PC-3 (cell line): ENCODE measurements around the gene WDR27. TPM values are rescaled to one million over a fixed set of nuclear protein-coding genes. Genes with fewer than 3 reads are reported as not detected.

Source experiments
- ATAC-seq: fragments of 200-7000 bp; cut with Tn5 transposase; 2 replicates; pipeline ENCODE4 v1.9.1; 2020; ENCODE audit warnings: mild to moderate bottlenecking, moderate library complexity
- BruUV-seq: library from RNA; stranded (reverse); fragments of 400-500 nt; replicated peaks from 2 replicates; lab custom pipeline; 2021; lab: Mats Ljungman, UMichigan
- CTCF ChIA-PET: fragments of 300-600 bp; sonication (Branson Sonifier 250); formaldehyde crosslinking; loops from one replicate; lab custom pipeline; 2022; ENCODE audit warnings: antibody characterized with exemption; lab: Charles Lee
- POLR2A ChIA-PET: fragments of 300-600 bp; sonication (Branson Sonifier 250); formaldehyde crosslinking; loops from one replicate; lab custom pipeline; 2022; ENCODE audit warnings: antibody characterized with exemption; ENCODE audit not compliant: unreplicated experiment; lab: Charles Lee
- DNase-seq: peaks from one replicate; pipeline ENCODE4 v3.0.0-alpha.2; 2015
- H2AFZ ChIP-seq: fragments of 300-600 bp; sonication (generic); 2 replicates; pipeline ENCODE4 v1.6.0; 2016; ENCODE audit warnings: antibody characterized with exemption, low read length
- H3F3A ChIP-seq: fragments of 300-600 bp; sonication (generic); one replicate; pipeline ENCODE4 v1.6.0; 2017; ENCODE audit warnings: antibody characterized with exemption, low read length, control low read depth, mild to moderate bottlenecking; ENCODE audit not compliant: unreplicated experiment
- H3K27ac ChIP-seq: fragments of 300-600 bp; sonication (generic); 2 replicates; pipeline ENCODE4 v1.5.1; 2016; ENCODE audit warnings: mild to moderate bottlenecking, low read length
- H3K27me3 ChIP-seq: fragments of 300-600 bp; sonication (generic); 2 replicates; pipeline ENCODE4 v1.6.1; 2016; ENCODE audit warnings: low read length, mixed read lengths
- H3K36me3 ChIP-seq: fragments of 300-600 bp; sonication (generic); 2 replicates; pipeline ENCODE4 v1.6.1; 2016; ENCODE audit warnings: low read depth, mixed run types, low read length, mixed read lengths
- H3K4me1 ChIP-seq: fragments of 300-600 bp; sonication (generic); 2 replicates; pipeline ENCODE4 v1.5.1; 2016; ENCODE audit warnings: low read length; ENCODE audit not compliant: insufficient read depth
- H3K4me2 ChIP-seq: fragments of 300-600 bp; sonication (generic); 2 replicates; pipeline ENCODE4 v1.6.0; 2016; ENCODE audit warnings: low read length
- H3K4me3 ChIP-seq: fragments of 300-600 bp; sonication (generic); 2 replicates; pipeline ENCODE4 v1.5.1; 2016; ENCODE audit warnings: mild to moderate bottlenecking, low read length, mixed read lengths
- H3K79me2 ChIP-seq: fragments of 300-600 bp; sonication (generic); 2 replicates; pipeline ENCODE4 v1.6.1; 2017; ENCODE audit warnings: low read length, mixed read lengths
- H3K9ac ChIP-seq: fragments of 300-600 bp; sonication (generic); 2 replicates; pipeline ENCODE4 v1.6.0; 2016; ENCODE audit warnings: mild to moderate bottlenecking, low read length
- H3K9me2 ChIP-seq: fragments of 300-600 bp; sonication (generic); replicated peaks from 2 replicates; pipeline ENCODE4 v1.6.1; 2016; ENCODE audit warnings: mixed run types, low read length, mixed read lengths
- H3K9me3 ChIP-seq: fragments of 300-600 bp; sonication (generic); 2 replicates; pipeline ENCODE4 v1.6.1; 2016; ENCODE audit warnings: low read length, mixed read lengths
- H4K20me1 ChIP-seq: fragments of 300-600 bp; sonication (generic); 2 replicates; pipeline ENCODE4 v1.6.1; 2016; ENCODE audit warnings: low read length, mixed read lengths
- EZH2 ChIP-seq: fragments of 300-600 bp; sonication (generic); IDR thresholded peaks from one replicate; pipeline ENCODE4 v1.6.1; 2017; ENCODE audit warnings: antibody characterized with exemption, mild to moderate bottlenecking, low read length; ENCODE audit not compliant: unreplicated experiment
- EZH2phosphoT487 ChIP-seq: fragments of 300-600 bp; sonication (generic); IDR thresholded peaks from 2 replicates; pipeline ENCODE4 v1.6.1; 2018; ENCODE audit warnings: mild to moderate bottlenecking, antibody characterized with exemption, low read length, borderline replicate concordance
- intact Hi-C: fragments of 100-400 bp; cut with micrococcal nuclease; formaldehyde crosslinking; loops from 2 replicates; pipeline ENCODE4 v1.9.0; 2023
- total RNA-seq: library from RNA; depleted of rRNA; stranded (reverse); fragments of >200 nt; gene quantifications from 2 replicates; pipeline ENCODE4 v1.2.3, GENCODE V29; 2014
- TF ChIP-seq, protein P1 (sequence below): fragments of 300-600 bp; sonication (generic); conservative IDR thresholded peaks from 2 replicates; pipeline ENCODE4 v1.5.1; 2017; ENCODE audit warnings: antibody characterized with exemption, low read depth, mild to moderate bottlenecking, low read length

WDR27 gene
- total RNA-seq, 1 experiment from 2014 or later, result 20.0 TPM

GRCh38 chr6:169454204-169454871 lies 247.5 kb downstream of the WDR27 start:
- intact Hi-C loops, result no loop called here
- no peaks in the 10 kb centered on the region for H3F3A ChIP-seq
- H3K27ac ChIP-seq, result no peak overlapping the region
- H3K4me2 ChIP-seq, result no peak overlapping the region
- peaks cover 13% of the 10 kb centered on the region; the same call in 1 of the 2 replicates for H3K27me3 ChIP-seq
- H3K36me3 ChIP-seq, result no peaks in the 10 kb centered on the region
- TF ChIP-seq EZH2phosphoT487, result no peak
- TF ChIP-seq EZH2, result no peak
- TF ChIP-seq, protein P1, sequence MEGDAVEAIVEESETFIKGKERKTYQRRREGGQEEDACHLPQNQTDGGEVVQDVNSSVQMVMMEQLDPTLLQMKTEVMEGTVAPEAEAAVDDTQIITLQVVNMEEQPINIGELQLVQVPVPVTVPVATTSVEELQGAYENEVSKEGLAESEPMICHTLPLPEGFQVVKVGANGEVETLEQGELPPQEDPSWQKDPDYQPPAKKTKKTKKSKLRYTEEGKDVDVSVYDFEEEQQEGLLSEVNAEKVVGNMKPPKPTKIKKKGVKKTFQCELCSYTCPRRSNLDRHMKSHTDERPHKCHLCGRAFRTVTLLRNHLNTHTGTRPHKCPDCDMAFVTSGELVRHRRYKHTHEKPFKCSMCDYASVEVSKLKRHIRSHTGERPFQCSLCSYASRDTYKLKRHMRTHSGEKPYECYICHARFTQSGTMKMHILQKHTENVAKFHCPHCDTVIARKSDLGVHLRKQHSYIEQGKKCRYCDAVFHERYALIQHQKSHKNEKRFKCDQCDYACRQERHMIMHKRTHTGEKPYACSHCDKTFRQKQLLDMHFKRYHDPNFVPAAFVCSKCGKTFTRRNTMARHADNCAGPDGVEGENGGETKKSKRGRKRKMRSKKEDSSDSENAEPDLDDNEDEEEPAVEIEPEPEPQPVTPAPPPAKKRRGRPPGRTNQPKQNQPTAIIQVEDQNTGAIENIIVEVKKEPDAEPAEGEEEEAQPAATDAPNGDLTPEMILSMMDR, result no peak
- no peak overlapping the region for H3K4me3 ChIP-seq
- no peak overlapping the region for H3K9ac ChIP-seq
- no peak overlapping the region for H2AFZ ChIP-seq
- no peaks in the 10 kb centered on the region for H3K79me2 ChIP-seq
- BruUV-seq, result no TSS peak
- ChIA-PET CTCF (no interaction called here), POLR2A (no interaction called here)
- no peaks in the 10 kb centered on the region for H4K20me1 ChIP-seq
- no peaks in the 10 kb centered on the region for H3K4me1 ChIP-seq
- no peaks in the 10 kb centered on the region for H3K9me2 ChIP-seq
- DNase-seq, result no peak
- H3K9me3 ChIP-seq, result no peaks in the 10 kb centered on the region
- no peak for ATAC-seq

DNA sequence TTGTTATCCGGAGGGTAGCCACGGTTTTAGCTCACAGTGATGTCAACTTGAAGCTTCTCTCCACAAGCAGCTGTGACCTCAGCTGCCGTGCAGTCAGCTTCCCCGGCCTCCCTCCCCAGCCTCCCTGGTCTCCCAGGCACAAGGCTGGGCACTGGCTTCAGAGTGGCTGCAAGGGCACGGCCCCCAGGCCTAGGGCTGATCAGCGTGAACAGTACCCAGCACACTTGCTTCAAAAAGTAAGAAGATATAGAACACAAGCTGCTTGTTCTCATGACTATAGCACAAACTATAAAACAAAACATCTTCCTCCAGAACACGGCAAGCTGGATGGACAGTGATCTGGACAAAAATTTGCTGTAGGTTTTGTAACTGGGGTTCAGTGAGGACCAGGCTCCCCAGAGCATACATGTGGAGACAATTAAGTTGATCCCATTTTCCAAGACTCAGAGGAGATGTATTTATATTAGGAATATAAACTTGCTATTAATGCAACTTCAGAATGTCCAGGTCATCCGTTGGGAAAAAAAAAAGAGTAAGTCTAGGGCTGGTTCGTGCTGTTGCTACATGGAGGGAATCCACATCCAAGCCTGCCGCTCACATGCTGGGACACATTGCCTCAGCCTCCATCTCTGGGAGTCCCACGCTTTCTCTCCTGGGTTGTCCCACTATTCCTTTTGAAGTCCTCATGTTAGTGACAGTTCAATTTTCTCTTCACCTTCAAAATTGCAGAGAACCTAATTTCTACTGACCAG lies 248.8 kb downstream of the WDR27 start:
- ATAC-seq (no peak), DNase-seq (no peak)
- H3K79me2 ChIP-seq, result no peaks in the 10 kb centered on the region
- H3K9me2 ChIP-seq, result no peaks in the 10 kb centered on the region
- H3K27ac ChIP-seq, result no peak overlapping the region
- TF ChIP-seq EZH2 (no peak), EZH2phosphoT487 (no peak)
- TF ChIP-seq, protein P1, result no peak
- no peak overlapping the region for H3K9ac ChIP-seq
- no peak overlapping the region for H3K4me3 ChIP-seq
- H3K4me2 ChIP-seq, result no peak overlapping the region
- H3K36me3 ChIP-seq, result no peaks in the 10 kb centered on the region
- POLR2A ChIA-PET, result no interaction called here
- H3K27me3 ChIP-seq, result peaks cover 13% of the 10 kb centered on the region; the same call in 1 of the 2 replicates
- H2AFZ ChIP-seq, result no peak overlapping the region
- CTCF ChIA-PET, result no interaction called here
- intact Hi-C loops, result no loop called here
- H3K4me1 ChIP-seq, result no peaks in the 10 kb centered on the region
- no peaks in the 10 kb centered on the region for H3K9me3 ChIP-seq
- no peaks in the 10 kb centered on the region for H4K20me1 ChIP-seq
- no peaks in the 10 kb centered on the region for H3F3A ChIP-seq
- no TSS peak for BruUV-seq
